IMR-90 (cell line): ENCODE measurements around the gene AICDA. TPM values are rescaled to one million over a fixed set of nuclear protein-coding genes. Genes with fewer than 3 reads are reported as not detected.
A peak's percentile ranks its signal among the peaks of the same experiment; 100 is the strongest.

ENCODE experiments used
- ATAC-seq: fragments of 200-7000 bp; cut with Tn5 transposase; 2 replicates; pipeline ENCODE4 v1.9.1; 2020; ENCODE audit warnings: low read depth, mild to moderate bottlenecking, moderate library complexity
- BruUV-seq: library from RNA; stranded (reverse); fragments of 400-500 nt; replicated peaks from 2 replicates; lab custom pipeline; 2021; lab: Mats Ljungman, UMichigan
- CTCF ChIA-PET: fragments of 300-600 bp; formaldehyde crosslinking; extraction: SDS; loops from one replicate; lab custom pipeline; 2021; ENCODE audit warnings: antibody characterized with exemption; lab: Yijun Ruan, JAX
- POLR2A ChIA-PET: fragments of 300-600 bp; sonication (Branson Sonifier 250); formaldehyde crosslinking; loops from one replicate; lab custom pipeline; 2022; ENCODE audit warnings: antibody characterized with exemption; ENCODE audit not compliant: unreplicated experiment; lab: Charles Lee
- DNase-seq: peaks from one replicate; pipeline ENCODE4 v3.0.0; 2013
- H2AFZ ChIP-seq: replicated peaks from 2 replicates; pipeline ENCODE3; 2013; ENCODE audit warnings: low read length, mild to moderate bottlenecking; ENCODE audit not compliant: poor library complexity
- H2AK5ac ChIP-seq: 2 replicates; pipeline ENCODE4 v1.6.1; 2013; ENCODE audit warnings: low read depth, low read length, inconsistent platforms
- H2AK9ac ChIP-seq: replicated peaks from 2 replicates; pipeline ENCODE3; 2013; ENCODE audit warnings: mild to moderate bottlenecking, low read depth, low read length, moderate library complexity; ENCODE audit not compliant: poor library complexity
- H2BK120ac ChIP-seq: 2 replicates; pipeline ENCODE4 v1.6.1; 2013; ENCODE audit warnings: low read depth, low read length, inconsistent platforms
- H2BK15ac ChIP-seq: 3 replicates; pipeline ENCODE4 v1.6.1; 2013; ENCODE audit warnings: low read depth, low read length, inconsistent platforms
- H2BK20ac ChIP-seq: 2 replicates; pipeline ENCODE4 v1.6.1; 2013; ENCODE audit warnings: low read depth, mild to moderate bottlenecking, inconsistent platforms, low read length, moderate library complexity
- H2BK5ac ChIP-seq: 2 replicates; pipeline ENCODE4 v1.6.1; 2013; ENCODE audit warnings: mild to moderate bottlenecking, low read depth, low read length, inconsistent platforms; ENCODE audit not compliant: poor library complexity, severe bottlenecking
- H3K14ac ChIP-seq: replicated peaks from 2 replicates; pipeline ENCODE4 v1.6.1; 2013; ENCODE audit warnings: low read depth, low read length, inconsistent platforms
- H3K18ac ChIP-seq: 2 replicates; pipeline ENCODE4 v1.6.1; 2013; ENCODE audit warnings: low read depth, low read length, control low read depth
- H3K23ac ChIP-seq: 2 replicates; pipeline ENCODE4 v1.6.1; 2013; ENCODE audit warnings: low read depth, low read length, inconsistent platforms
- H3K27ac ChIP-seq: 2 replicates; pipeline ENCODE4 v1.5.1; 2013; ENCODE audit warnings: mild to moderate bottlenecking, control low read depth, low read length; ENCODE audit not compliant: insufficient read depth
- H3K27me3 ChIP-seq: 2 replicates; pipeline ENCODE4 v1.6.1; 2013; ENCODE audit warnings: low read length; ENCODE audit not compliant: control insufficient read depth, insufficient read depth
- H3K36me3 ChIP-seq: 2 replicates; pipeline ENCODE4 v1.6.1; 2013; ENCODE audit warnings: low read length, mixed read lengths; ENCODE audit not compliant: control insufficient read depth, insufficient read depth
- H3K4ac ChIP-seq: 2 replicates; pipeline ENCODE4 v1.6.1; 2013; ENCODE audit warnings: low read depth, low read length, inconsistent platforms
- H3K4me1 ChIP-seq: 2 replicates; pipeline ENCODE4 v1.6.1; 2013; ENCODE audit warnings: low read length, mixed read lengths; ENCODE audit not compliant: control insufficient read depth, insufficient read depth
- H3K4me2 ChIP-seq: 2 replicates; pipeline ENCODE4 v1.6.1; 2013; ENCODE audit warnings: low read depth, mild to moderate bottlenecking, control low read depth, low read length, moderate library complexity
- H3K4me3 ChIP-seq: 2 replicates; pipeline ENCODE4 v1.5.1; 2013; ENCODE audit warnings: low read depth, mild to moderate bottlenecking, control low read depth, low read length, moderate library complexity; ENCODE audit not compliant: insufficient read depth
- H3K56ac ChIP-seq: 2 replicates; pipeline ENCODE4 v1.6.1; 2013; ENCODE audit warnings: low read length, inconsistent platforms; ENCODE audit not compliant: insufficient read depth; ENCODE audit errors: extremely low read depth
- H3K79me1 ChIP-seq, 2 experiments: 2 replicates each; pipeline ENCODE4 v1.6.1; 2013; ENCODE audit warnings: low read length in 2 of 2, inconsistent platforms in 1 of 2, low read depth in 1 of 2
- H3K9ac ChIP-seq: 2 replicates; pipeline ENCODE4 v1.6.1; 2013; ENCODE audit warnings: low read depth, low read length, control low read depth
- H3K9me1 ChIP-seq: 2 replicates; pipeline ENCODE4 v1.6.1; 2013; ENCODE audit warnings: low read length, inconsistent platforms; ENCODE audit not compliant: insufficient read depth
- H3K9me3 ChIP-seq: 2 replicates; pipeline ENCODE4 v1.6.1; 2013; ENCODE audit warnings: low read length; ENCODE audit not compliant: control insufficient read depth, insufficient read depth
- H4K20me1 ChIP-seq: 2 replicates; pipeline ENCODE4 v1.6.1; 2013; ENCODE audit warnings: low read length, inconsistent platforms; ENCODE audit not compliant: insufficient read depth
- H4K5ac ChIP-seq: 2 replicates; pipeline ENCODE4 v1.6.1; 2013; ENCODE audit warnings: mild to moderate bottlenecking, low read depth, low read length, control low read depth
- H4K8ac ChIP-seq, 2 experiments: 2 replicates each; pipeline ENCODE4 v1.6.1; 2013; ENCODE audit warnings: low read depth in 2 of 2, low read length in 2 of 2, control low read depth in 1 of 2, inconsistent platforms in 1 of 2
- H4K91ac ChIP-seq: 2 replicates; pipeline ENCODE4 v1.6.1; 2013; ENCODE audit warnings: low read depth, low read length, inconsistent platforms; ENCODE audit not compliant: insufficient read depth
- MAFK ChIP-seq: IDR thresholded peaks from 2 replicates; pipeline ENCODE4 v1.6.1; 2012; ENCODE audit warnings: low read depth, low read length, improper control_type of control experiment
- MAZ ChIP-seq: IDR thresholded peaks from 2 replicates; pipeline ENCODE4 v1.6.1; 2012; ENCODE audit warnings: low read depth, mild to moderate bottlenecking, low read length, improper control_type of control experiment, moderate library complexity, borderline replicate concordance
- RAD21 ChIP-seq: IDR thresholded peaks from 2 replicates; pipeline ENCODE4 v1.6.1; 2012; ENCODE audit warnings: low read length, improper control_type of control experiment
- RCOR1 ChIP-seq: IDR thresholded peaks from 2 replicates; pipeline ENCODE4 v1.6.1; 2012; ENCODE audit warnings: mild to moderate bottlenecking, low read length, improper control_type of control experiment; ENCODE audit not compliant: insufficient replicate concordance
- SMC3 ChIP-seq: fragments of 150-350 bp; IDR thresholded peaks from 2 replicates; pipeline ENCODE4 v1.6.1; 2016; ENCODE audit warnings: low read depth, mild to moderate bottlenecking, antibody characterized with exemption, low read length, moderate library complexity
- WGBS, 2 experiments: methylation state at CpG; one replicate each; pipeline versions ENCODE4 v1.1.5 to v1.1.7; 2013; ENCODE audit warnings: missing lambda C conversion rate in 2 of 2; ENCODE audit not compliant: insufficient read length in 1 of 2; ENCODE audit errors: extremely low coverage in 2 of 2; 5-methylcytosine and 5-hydroxymethylcytosine counted together
- dilution Hi-C: fragments of 300-500 bp; cut with HindIII; formaldehyde crosslinking; loops from one replicate; pipeline ENCODE4 v1.14.3; 2018; ENCODE audit warnings: low sequenced_read_pairs; ENCODE audit not compliant: unreplicated experiment
- in situ Hi-C: fragments of 300-500 bp; cut with MboI; formaldehyde crosslinking; loops from 3 replicates; pipeline ENCODE4 v1.14.3; 2019; ENCODE audit warnings: low sequenced_read_pairs, inconsistent platforms, mixed read lengths
- intact Hi-C: fragments of 100-400 bp; cut with micrococcal nuclease; formaldehyde crosslinking; loops from 2 replicates; pipeline ENCODE4 v1.10.0; 2022
- polyA plus RNA-seq, 3 experiments: library from polyadenylated mRNA; depleted of rRNA; stranded (reverse); fragments of >200 nt; gene quantifications; 2 replicates each; pipeline ENCODE4 v1.2.3, GENCODE V29; 2012; ENCODE audit warnings: low replicate concordance in 1 of 3
- total RNA-seq: library from RNA; depleted of rRNA; stranded (reverse); fragments of >200 nt; gene quantifications from 2 replicates; pipeline ENCODE4 v1.2.3, GENCODE V29; 2012
- TF ChIP-seq, protein P1 (sequence below): fragments of 150-350 bp; IDR thresholded peaks from 2 replicates; pipeline ENCODE4 v1.6.1; 2017; ENCODE audit warnings: mild to moderate bottlenecking, antibody characterized with exemption, low read length, low read depth

AICDA gene
- total and polyA plus RNA-seq, 2 of the 4 experiments (the other 2 are of a cell fraction): not detected

DNA sequence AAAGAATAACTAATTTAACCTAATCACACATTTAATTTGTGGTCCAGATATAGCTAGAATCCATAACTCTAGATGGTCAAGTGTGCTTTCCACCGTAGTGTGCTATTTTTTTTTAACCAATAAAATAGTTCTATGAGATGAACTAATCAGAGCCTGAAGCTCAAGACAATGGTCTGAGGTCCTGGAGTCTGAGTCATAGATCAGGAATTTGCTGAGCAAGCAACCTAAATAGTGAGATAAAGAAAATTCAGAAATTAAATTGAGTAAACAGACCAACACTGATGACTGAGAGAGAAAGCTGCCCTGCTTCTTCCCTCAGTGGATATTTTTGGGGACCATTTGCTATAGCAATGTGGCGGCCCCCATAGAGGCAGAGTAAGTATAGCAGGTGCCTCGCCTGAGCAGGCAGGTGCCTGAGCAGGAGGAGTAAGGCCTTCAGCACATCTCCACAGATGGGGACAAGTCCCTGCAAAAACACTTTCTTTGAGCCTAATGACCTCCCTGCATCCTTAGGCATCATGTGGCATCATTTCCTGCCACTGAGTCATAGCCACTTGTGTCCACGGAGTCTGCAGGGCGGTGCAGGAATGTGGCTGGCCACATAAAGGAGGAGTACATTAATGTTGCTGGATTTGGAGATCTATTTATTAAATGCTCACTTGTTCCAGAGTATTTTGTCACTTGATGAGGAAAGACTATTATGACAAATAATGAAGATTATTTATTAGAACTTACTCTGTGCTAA is 58.0 kb downstream of the AICDA start:
- BruUV-seq: no TSS peak
- no peaks in the 10 kb centered on the region; the same call in 1 of the 2 replicates for H3K9me3 ChIP-seq
- no peaks in the 10 kb centered on the region for H4K20me1 ChIP-seq
- no peak overlapping the region for H3K23ac ChIP-seq
- H3K27me3 ChIP-seq: no peaks in the 10 kb centered on the region
- no peak overlapping the region for H3K9ac ChIP-seq
- H3K36me3 ChIP-seq: no peaks in the 10 kb centered on the region
- H3K79me1 ChIP-seq: no peaks in the 10 kb centered on the region
- in situ Hi-C loops: no loop called here
- H3K4me2 ChIP-seq: no peak overlapping the region
- H2AK9ac ChIP-seq: no peak overlapping the region
- no peak overlapping the region for H3K27ac ChIP-seq
- no peak overlapping the region for H2BK5ac ChIP-seq
- dilution Hi-C loops: no loop called here
- no peaks in the 10 kb centered on the region for H3K4me1 ChIP-seq
- H2AK5ac ChIP-seq: no peak overlapping the region
- POLR2A ChIA-PET: no interaction called here
- no peak overlapping the region for H4K5ac ChIP-seq
- no peaks in the 10 kb centered on the region for H3K9me1 ChIP-seq
- H2BK120ac ChIP-seq: no peak overlapping the region
- H3K4me3 ChIP-seq: no peak overlapping the region
- H3K4ac ChIP-seq: no peak overlapping the region
- intact Hi-C loops: no loop called here
- H2AFZ ChIP-seq: no peak overlapping the region
- 71% methylated on average over 1 of the region's 5 CpGs; no CpG with 5 or more reads in 1 of the 2 experiments for WGBS, 2 experiments
- DNase-seq (peak; percentile 1), ATAC-seq (no peak)
- no peak for TF ChIP-seq RAD21
- TF ChIP-seq MAZ: no peak
- TF ChIP-seq SMC3: no peak
- TF ChIP-seq, protein P1, sequence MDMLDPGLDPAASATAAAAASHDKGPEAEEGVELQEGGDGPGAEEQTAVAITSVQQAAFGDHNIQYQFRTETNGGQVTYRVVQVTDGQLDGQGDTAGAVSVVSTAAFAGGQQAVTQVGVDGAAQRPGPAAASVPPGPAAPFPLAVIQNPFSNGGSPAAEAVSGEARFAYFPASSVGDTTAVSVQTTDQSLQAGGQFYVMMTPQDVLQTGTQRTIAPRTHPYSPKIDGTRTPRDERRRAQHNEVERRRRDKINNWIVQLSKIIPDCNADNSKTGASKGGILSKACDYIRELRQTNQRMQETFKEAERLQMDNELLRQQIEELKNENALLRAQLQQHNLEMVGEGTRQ: no peak
- peak; percentile 75 for TF ChIP-seq MAFK
- TF ChIP-seq RCOR1: no peak
- H4K91ac ChIP-seq: no peak overlapping the region
- no peak overlapping the region for H2BK15ac ChIP-seq
- no peak overlapping the region for H3K14ac ChIP-seq
- H3K56ac ChIP-seq: no peak overlapping the region
- no peak overlapping the region for H3K18ac ChIP-seq
- H2BK20ac ChIP-seq: no peak overlapping the region
- CTCF ChIA-PET: interaction anchor here (1.4 kb wide), 1 partner anchor 10 kb away, joined by 5 read pairs; no protein-coding TSS in a partner anchor
- no peak overlapping the region for H4K8ac ChIP-seq
